Testis (tissue), 2 donors: ENCODE measurements around the gene TTLL10.
"Not testable (repeated sequence)": the region's sequence is repeated elsewhere in the genome, so short reads cannot be mapped to it uniquely, and the experiment has no call there.

ENCODE experiments used
- POLR2A ChIP-seq: fragments of 450-650 bp; IDR thresholded peaks from one replicate; pipeline ENCODE4 v1.6.1; 2017; ENCODE audit warnings: antibody characterized with exemption, mild to moderate bottlenecking, moderate library complexity
- TF ChIP-seq, protein P1 (sequence below), 3 experiments: fragments of 450-650 bp in 2 of 3; fragments of 200-600 bp in 1 of 3; sonication (generic) in 1 of 3; IDR thresholded peaks; one replicate each; pipeline ENCODE4 v1.5.1; 2016 to 2019; ENCODE audit warnings: antibody characterized with exemption in 3 of 3, mild to moderate bottlenecking in 2 of 3, moderate library complexity in 1 of 3

DNA sequence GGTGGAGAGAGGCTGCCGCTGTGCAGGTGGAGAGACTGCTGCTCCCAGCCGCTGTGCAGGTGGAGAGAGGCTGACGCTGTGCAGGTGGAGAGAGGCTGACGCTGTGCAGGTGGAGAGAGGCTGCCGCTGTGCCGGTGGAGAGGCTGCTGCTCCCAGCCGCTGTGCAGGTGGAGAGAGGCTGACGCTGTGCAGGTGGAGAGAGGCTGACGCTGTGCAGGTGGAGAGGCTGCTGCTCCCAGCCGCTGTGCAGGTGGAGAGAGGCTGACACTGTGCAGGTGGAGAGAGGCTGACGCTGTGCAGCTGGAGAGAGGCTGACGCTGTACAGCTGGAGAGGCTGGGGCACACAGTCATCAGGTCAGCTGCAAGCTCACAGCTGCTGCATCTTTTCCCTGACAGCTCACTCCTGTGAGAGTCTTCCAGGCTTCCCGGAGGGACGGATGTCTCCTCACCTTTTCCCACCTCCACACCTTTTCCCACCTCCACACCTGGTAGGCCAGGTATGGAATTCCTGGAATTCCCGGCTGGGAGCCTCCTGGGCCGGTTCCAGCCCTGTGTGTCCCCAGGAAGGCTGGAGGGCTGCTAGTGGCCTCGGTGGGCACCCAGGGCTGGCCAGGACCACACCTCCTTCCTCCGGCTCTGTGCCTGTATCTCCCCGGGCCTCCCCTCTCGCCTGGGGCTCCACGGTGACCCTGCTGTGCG is 2.5 kb downstream of the TTLL10 start:
- TF ChIP-seq, protein P1, sequence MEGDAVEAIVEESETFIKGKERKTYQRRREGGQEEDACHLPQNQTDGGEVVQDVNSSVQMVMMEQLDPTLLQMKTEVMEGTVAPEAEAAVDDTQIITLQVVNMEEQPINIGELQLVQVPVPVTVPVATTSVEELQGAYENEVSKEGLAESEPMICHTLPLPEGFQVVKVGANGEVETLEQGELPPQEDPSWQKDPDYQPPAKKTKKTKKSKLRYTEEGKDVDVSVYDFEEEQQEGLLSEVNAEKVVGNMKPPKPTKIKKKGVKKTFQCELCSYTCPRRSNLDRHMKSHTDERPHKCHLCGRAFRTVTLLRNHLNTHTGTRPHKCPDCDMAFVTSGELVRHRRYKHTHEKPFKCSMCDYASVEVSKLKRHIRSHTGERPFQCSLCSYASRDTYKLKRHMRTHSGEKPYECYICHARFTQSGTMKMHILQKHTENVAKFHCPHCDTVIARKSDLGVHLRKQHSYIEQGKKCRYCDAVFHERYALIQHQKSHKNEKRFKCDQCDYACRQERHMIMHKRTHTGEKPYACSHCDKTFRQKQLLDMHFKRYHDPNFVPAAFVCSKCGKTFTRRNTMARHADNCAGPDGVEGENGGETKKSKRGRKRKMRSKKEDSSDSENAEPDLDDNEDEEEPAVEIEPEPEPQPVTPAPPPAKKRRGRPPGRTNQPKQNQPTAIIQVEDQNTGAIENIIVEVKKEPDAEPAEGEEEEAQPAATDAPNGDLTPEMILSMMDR (IDR thresholded peaks at IDR 0.05) = not testable (repeated sequence)
- TF ChIP-seq POLR2A = not testable (repeated sequence)
